Measurements from ENCODE around the gene PGAM2. TPM values are rescaled to one million over a fixed set of nuclear protein-coding genes. Genes with fewer than 3 reads are reported as not detected.
"Not testable (repeated sequence)": the region's sequence is repeated elsewhere in the genome, so short reads cannot be mapped to it uniquely, and the experiment has no call there.

PGAM2 gene
- total and polyA plus RNA-seq, 2 donors = 5.7 to 31.0 TPM

GRCh38 chr7:44030029-44030428, 35.3 kb downstream of the PGAM2 start:
- DNase-seq (ENCODE audit: low read depth in 6 of 9, low spot score in 9 of 9); H3K9me3 ChIP-seq (ENCODE audit: control insufficient read depth in 2 of 2, insufficient read depth in 1 of 2, low read length in 1 of 2); H3K36me3 ChIP-seq (ENCODE audit: control insufficient read depth in 2 of 2, insufficient read depth in 2 of 2, low read length in 1 of 2); H3K4me3 ChIP-seq (ENCODE audit: low read length in 2 of 2); H3K4me1 ChIP-seq (ENCODE audit: control insufficient read depth in 2 of 2, insufficient read depth in 2 of 2, low read length in 2 of 2); H3K27ac ChIP-seq (ENCODE audit: low read depth in 1 of 2, low read length in 1 of 2); H3K27me3 ChIP-seq (ENCODE audit: control insufficient read depth in 2 of 2, insufficient read depth in 1 of 2, low read length in 1 of 2): not testable (repeated sequence)
- WGBS = 92% methylated on average over 4 of the region's 5 CpGs

- WGBS = 85% methylated on average over 5 of the region's 11 CpGs
- not testable (repeated sequence) for DNase-seq (ENCODE audit: low read depth in 6 of 9, low spot score in 9 of 9); H3K36me3 ChIP-seq (ENCODE audit: control insufficient read depth in 2 of 2, insufficient read depth in 2 of 2, low read length in 1 of 2); H3K27ac ChIP-seq (ENCODE audit: low read depth in 1 of 2, low read length in 1 of 2); H3K4me1 ChIP-seq (ENCODE audit: control insufficient read depth in 2 of 2, insufficient read depth in 2 of 2, low read length in 2 of 2); H3K4me3 ChIP-seq (ENCODE audit: low read length in 2 of 2); H3K9me3 ChIP-seq (ENCODE audit: control insufficient read depth in 2 of 2, insufficient read depth in 1 of 2, low read length in 1 of 2); H3K27me3 ChIP-seq (ENCODE audit: control insufficient read depth in 2 of 2, insufficient read depth in 1 of 2, low read length in 1 of 2)
Observed at GRCh38 chr7:44029433-44029832, 35.9 kb downstream of the PGAM2 start.

- not testable (repeated sequence) for H3K36me3 ChIP-seq (ENCODE audit: control insufficient read depth in 2 of 2, insufficient read depth in 2 of 2, low read length in 1 of 2); H3K9me3 ChIP-seq (ENCODE audit: control insufficient read depth in 2 of 2, insufficient read depth in 1 of 2, low read length in 1 of 2); DNase-seq (ENCODE audit: low read depth in 6 of 9, low spot score in 9 of 9); H3K4me3 ChIP-seq (ENCODE audit: low read length in 2 of 2); H3K27ac ChIP-seq (ENCODE audit: low read depth in 1 of 2, low read length in 1 of 2); H3K27me3 ChIP-seq (ENCODE audit: control insufficient read depth in 2 of 2, insufficient read depth in 1 of 2, low read length in 1 of 2)
- peaks cover 0 to 12% of the 10 kb centered on the region in 2 donors for H3K4me1 ChIP-seq (ENCODE audit: control insufficient read depth in 2 of 2, insufficient read depth in 2 of 2, low read length in 2 of 2)
- WGBS = 92% methylated on average over 6 of the region's 6 CpGs
Observed at GRCh38 chr7:44022796-44023467, 42.4 kb downstream of the PGAM2 start.

- DNase-seq (ENCODE audit: low read depth in 6 of 9, low spot score in 9 of 9) = not testable (repeated sequence)
Observed at GRCh38 chr7:44022069-44022468, 43.3 kb downstream of the PGAM2 start.

DNA sequence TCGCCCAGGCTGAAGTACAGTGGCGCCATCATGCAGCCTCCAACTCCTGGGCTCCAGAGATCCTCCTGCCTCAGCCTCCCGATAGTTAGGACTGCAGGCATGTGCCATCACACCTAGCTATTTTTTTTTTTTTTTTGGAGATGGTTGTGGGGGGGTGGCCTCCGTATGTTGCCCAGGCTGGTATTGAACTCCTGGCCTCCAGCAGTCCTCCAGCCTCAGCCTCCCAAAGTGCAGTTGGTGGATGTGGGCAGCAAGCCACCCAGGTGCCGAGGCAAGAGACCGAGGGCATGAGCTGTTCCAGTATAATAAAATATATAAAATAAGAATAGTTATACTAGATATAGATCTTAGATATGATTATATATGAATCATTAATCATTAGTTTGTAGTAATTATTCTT, 45.5 kb downstream of the PGAM2 start:
- not testable (repeated sequence) for H3K9me3 ChIP-seq (ENCODE audit: control insufficient read depth in 2 of 2, insufficient read depth in 1 of 2, low read length in 1 of 2); H3K36me3 ChIP-seq (ENCODE audit: control insufficient read depth in 2 of 2, insufficient read depth in 2 of 2, low read length in 1 of 2); H3K27ac ChIP-seq (ENCODE audit: low read depth in 1 of 2, low read length in 1 of 2); H3K27me3 ChIP-seq (ENCODE audit: control insufficient read depth in 2 of 2, insufficient read depth in 1 of 2, low read length in 1 of 2); H3K4me3 ChIP-seq (ENCODE audit: low read length in 2 of 2); DNase-seq (ENCODE audit: low read depth in 6 of 9, low spot score in 9 of 9)
- peaks cover 0 to 12% of the 10 kb centered on the region in 2 donors for H3K4me1 ChIP-seq (ENCODE audit: control insufficient read depth in 2 of 2, insufficient read depth in 2 of 2, low read length in 2 of 2)
- 95% methylated on average over 6 of the region's 6 CpGs for WGBS

More at GRCh38 chr7:44022069-44022468, 43.3 kb downstream of the PGAM2 start:
- not testable (repeated sequence) for H3K36me3 ChIP-seq (ENCODE audit: control insufficient read depth in 2 of 2, insufficient read depth in 2 of 2, low read length in 1 of 2); H3K9me3 ChIP-seq (ENCODE audit: control insufficient read depth in 2 of 2, insufficient read depth in 1 of 2, low read length in 1 of 2); H3K4me3 ChIP-seq (ENCODE audit: low read length in 2 of 2); H3K27me3 ChIP-seq (ENCODE audit: control insufficient read depth in 2 of 2, insufficient read depth in 1 of 2, low read length in 1 of 2); H3K27ac ChIP-seq (ENCODE audit: low read depth in 1 of 2, low read length in 1 of 2)
- WGBS = 98% methylated on average over 6 of the region's 7 CpGs
- peaks cover 0 to 12% of the 10 kb centered on the region in 2 donors for H3K4me1 ChIP-seq (ENCODE audit: control insufficient read depth in 2 of 2, insufficient read depth in 2 of 2, low read length in 2 of 2)

DNA sequence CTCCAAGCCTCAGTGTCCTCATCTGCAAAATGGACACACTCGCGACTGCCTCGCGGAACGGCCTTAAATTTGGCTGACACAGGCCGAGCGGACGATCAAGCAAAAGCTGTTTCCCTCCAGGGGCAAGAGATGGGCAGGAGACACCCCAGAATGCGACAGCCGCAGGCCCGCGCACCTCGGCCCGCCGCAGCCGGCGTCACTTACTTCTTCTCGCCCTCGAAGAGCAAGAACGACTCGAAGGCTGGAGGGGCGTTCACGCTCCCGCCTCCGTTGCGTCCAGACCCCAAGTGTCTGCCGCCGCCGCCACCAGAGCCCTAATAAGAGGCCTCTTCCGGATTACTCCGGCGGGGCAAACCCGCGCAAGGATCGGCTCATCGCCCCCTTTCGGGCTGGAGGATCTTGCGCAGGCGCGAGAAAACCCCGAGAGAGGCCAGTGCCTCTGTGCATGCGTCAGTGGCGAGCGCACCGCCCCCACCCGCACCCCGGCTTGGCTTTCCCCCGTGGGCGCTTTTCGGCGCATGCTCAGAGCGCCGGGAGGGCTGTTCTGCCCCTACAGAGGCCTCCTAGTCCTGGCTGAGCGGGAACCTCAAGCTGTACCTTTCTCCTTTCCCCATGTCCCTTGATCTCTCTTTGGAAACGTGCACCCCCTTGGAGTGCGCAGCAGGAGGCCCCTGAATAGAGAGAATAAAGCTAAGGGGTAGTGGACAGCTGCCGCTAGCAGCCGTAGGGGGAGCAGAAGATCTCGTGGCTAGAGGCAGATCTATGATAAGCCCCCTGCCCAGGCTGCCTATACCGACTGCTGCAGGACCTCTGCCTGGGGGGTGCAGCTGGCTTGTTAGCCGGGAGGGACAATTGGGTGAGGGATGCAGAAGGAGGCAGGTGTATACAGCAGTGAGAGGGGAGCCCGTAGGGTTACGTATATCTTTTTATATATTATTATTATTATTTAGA, 46.2 kb downstream of the PGAM2 start:
- peak; percentile 90 to 99 (median 97) for DNase-seq (ENCODE audit: low read depth in 6 of 9, low spot score in 9 of 9)
- Histone ChIP-seq H3K27ac (ENCODE audit: low read depth in 1 of 2, low read length in 1 of 2) (peak overlapping the region; percentile 36 to 75), H3K4me1 (ENCODE audit: control insufficient read depth in 2 of 2, insufficient read depth in 2 of 2, low read length in 2 of 2) (peaks cover 0 to 12% of the 10 kb centered on the region in 2 donors), H3K4me3 (ENCODE audit: low read length in 2 of 2) (peak overlapping the region; percentile 62 to 78)
- H3K27me3 ChIP-seq (ENCODE audit: control insufficient read depth in 2 of 2, insufficient read depth in 1 of 2, low read length in 1 of 2); H3K36me3 ChIP-seq (ENCODE audit: control insufficient read depth in 2 of 2, insufficient read depth in 2 of 2, low read length in 1 of 2); H3K9me3 ChIP-seq (ENCODE audit: control insufficient read depth in 2 of 2, insufficient read depth in 1 of 2, low read length in 1 of 2): not testable (repeated sequence)
- WGBS = 4% methylated on average over 62 of the region's 63 CpGs

DNA sequence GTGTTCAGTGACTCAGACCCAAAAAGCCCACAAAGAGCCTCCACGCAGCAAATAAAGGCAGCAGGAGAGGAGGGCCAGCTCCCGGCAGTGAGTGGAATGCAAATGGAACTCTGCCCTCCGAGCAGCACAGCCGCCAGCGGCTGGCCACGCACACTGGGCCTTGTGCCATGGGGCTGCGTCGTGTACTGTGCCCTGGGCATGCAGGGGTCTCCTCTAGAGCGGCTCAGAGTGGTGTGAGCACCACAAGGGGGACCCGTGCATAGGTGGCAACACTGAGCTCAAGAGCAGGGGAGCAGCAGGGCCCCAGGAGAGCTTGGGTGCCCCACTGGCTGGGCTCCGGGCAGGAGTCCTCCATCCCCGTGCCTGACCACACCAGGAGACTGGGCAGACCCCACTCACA, 50.3 kb downstream of the PGAM2 start:
- DNase-seq (ENCODE audit: low read depth in 6 of 9, low spot score in 9 of 9); H3K27ac ChIP-seq (ENCODE audit: low read depth in 1 of 2, low read length in 1 of 2); H3K27me3 ChIP-seq (ENCODE audit: control insufficient read depth in 2 of 2, insufficient read depth in 1 of 2, low read length in 1 of 2); H3K4me1 ChIP-seq (ENCODE audit: control insufficient read depth in 2 of 2, insufficient read depth in 2 of 2, low read length in 2 of 2); H3K9me3 ChIP-seq (ENCODE audit: control insufficient read depth in 2 of 2, insufficient read depth in 1 of 2, low read length in 1 of 2); H3K4me3 ChIP-seq (ENCODE audit: low read length in 2 of 2): not testable (repeated sequence)
- H3K36me3 ChIP-seq (ENCODE audit: control insufficient read depth in 2 of 2, insufficient read depth in 2 of 2, low read length in 1 of 2) = peaks cover 3 to 11% of the 10 kb centered on the region in 2 donors
- WGBS = 99% methylated on average over 9 of the region's 12 CpGs
